Lung microvascular endothelial cell (primary cell): Measurements from ENCODE around the gene SPTBN1. TPM values are rescaled to one million over a fixed set of nuclear protein-coding genes. Genes with fewer than 3 reads are reported as not detected.
A peak's percentile ranks its signal among the peaks of the same experiment; 100 is the strongest.

Source experiments
- DNase-seq, 2 donors: peaks; one replicate each; pipeline versions ENCODE4 v3.0.0 to v3.0.0-alpha.2; 2010; ENCODE audit warnings: low read depth in 2 of 2
- total RNA-seq: library from RNA; depleted of rRNA; stranded (reverse); fragments of >200 nt; gene quantifications from 2 replicates; pipeline ENCODE4 v1.2.1, GENCODE V29; 2014

SPTBN1 gene
- total RNA-seq, 1 donor from 2014 or later, result 652 TPM

GRCh38 chr2:54649191-54649590, 193.1 kb downstream of the SPTBN1 start:
- DNase-seq, result no peak

GRCh38 chr2:54649633-54650032, 193.5 kb downstream of the SPTBN1 start:
- DNase-seq, result no peak

- no peak for DNase-seq
Observed at GRCh38 chr2:54650612-54651011, 194.5 kb downstream of the SPTBN1 start.

DNA sequence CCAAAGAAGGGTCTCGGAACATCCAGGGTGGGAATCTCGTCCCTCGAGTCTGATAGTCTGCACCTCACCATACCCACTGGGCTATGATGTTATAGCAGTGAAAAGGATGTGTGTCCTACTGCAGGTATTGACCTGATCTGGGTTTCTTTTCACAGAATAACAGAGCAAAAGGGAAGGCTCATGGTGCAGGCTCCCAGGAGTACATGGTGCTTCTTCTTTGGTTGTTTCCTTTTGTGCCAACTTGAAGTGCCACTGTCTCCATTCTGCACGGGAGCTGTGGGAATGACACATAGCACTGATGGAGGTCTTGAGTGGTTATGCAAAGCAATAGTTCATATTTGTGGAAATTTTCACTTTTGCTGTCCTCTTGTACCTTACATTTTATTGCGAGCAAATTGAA, 195.2 kb downstream of the SPTBN1 start:
- no peak for DNase-seq

- peak in 1 of 2 donors; percentile 46 for DNase-seq
Observed at GRCh38 chr2:54652540-54652939, 196.4 kb downstream of the SPTBN1 start.

DNA sequence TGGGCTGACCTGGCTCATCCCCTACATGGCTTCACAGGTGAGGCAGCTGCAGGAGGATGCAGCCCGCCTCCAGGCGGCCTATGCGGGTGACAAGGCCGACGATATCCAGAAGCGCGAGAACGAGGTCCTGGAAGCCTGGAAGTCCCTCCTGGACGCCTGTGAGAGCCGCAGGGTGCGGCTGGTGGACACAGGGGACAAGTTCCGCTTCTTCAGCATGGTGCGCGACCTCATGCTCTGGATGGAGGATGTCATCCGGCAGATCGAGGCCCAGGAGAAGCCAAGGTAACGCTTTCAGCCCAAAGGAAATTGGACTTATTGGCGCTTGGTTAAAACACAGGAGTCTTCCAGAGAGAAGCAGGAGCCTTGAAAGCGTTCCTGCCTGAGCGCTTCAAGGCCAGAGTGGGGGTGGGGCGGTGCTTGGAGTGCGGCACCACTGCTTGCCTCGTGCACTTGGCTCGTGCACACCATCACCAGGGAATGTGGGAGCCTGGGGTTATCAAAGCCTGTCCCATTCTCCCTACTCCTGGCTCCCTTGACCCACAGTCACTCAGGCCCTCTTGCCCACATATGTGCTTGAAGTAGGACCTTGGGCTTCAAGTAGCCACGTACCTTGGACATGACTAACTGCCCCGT, 197.6 kb downstream of the SPTBN1 start:
- DNase-seq, result no peak

GRCh38 chr2:54655046-54655809, 199.1 kb downstream of the SPTBN1 start:
- no peak for DNase-seq

- DNase-seq, result no peak
Observed at GRCh38 chr2:54656863-54657262, 200.7 kb downstream of the SPTBN1 start.

DNA sequence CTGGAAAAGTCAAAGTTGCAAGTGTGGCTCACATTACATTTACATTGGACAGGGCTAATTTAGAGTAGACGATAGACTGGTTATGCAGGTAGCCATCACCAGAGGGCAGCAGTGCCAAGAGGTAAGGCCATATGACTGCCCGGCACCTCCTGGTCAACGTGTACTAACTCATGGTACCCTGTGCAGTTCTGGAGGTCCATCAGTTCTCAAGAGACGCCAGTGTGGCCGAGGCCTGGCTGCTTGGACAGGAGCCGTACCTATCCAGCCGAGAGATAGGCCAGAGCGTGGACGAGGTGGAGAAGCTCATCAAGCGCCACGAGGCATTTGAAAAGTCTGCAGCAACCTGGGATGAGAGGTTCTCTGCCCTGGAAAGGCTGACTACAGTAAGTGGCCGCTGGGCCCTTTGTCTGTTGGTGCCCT, 201.5 kb downstream of the SPTBN1 start:
- peak; percentile 59 to 76 for DNase-seq

DNA sequence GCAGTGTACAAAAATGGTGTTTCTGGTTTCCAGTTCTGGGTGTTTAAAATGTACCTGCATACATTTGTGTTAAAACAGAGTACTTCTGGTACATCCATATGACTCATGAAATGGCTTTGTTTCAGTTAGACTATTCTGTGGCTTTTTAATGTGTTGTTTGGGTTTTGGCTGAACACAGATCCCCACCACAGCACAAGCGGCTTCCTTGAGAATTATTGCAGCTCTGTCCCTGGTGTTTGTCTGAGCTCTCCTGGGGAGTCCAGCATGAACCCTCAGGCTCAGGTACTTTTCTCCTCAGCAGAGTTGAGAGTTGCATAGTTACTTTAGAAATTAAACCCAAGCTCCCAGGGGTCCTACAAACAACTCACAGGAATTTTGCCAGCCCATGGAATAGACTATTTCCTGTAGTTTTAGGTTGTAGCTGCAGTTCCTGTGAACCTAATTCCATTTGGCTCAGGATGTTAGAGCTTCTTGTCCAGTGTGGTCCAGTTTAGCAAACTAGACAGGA, 202.5 kb downstream of the SPTBN1 start:
- peak in 1 of 2 donors; percentile 38 for DNase-seq

DNA sequence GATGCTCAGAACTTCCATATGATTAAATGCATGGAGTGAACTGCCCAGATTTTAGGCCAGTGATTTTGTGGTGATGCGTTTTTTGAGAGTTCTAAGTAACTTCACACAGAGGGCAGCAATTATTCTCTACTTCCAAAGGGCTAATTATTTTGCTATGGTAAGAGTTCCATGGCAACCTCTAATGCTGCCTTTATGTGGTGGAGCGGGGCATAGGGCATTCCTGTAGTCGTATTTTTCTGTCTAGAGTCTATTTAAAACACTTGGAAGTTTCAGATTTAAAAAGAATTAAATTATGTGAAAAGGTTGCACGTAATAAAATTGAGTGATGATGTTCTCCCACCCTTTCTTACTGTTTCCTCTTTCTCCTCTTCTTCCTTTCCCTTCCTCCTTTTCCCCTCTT, 203.4 kb downstream of the SPTBN1 start:
- DNase-seq, result no peak

DNA sequence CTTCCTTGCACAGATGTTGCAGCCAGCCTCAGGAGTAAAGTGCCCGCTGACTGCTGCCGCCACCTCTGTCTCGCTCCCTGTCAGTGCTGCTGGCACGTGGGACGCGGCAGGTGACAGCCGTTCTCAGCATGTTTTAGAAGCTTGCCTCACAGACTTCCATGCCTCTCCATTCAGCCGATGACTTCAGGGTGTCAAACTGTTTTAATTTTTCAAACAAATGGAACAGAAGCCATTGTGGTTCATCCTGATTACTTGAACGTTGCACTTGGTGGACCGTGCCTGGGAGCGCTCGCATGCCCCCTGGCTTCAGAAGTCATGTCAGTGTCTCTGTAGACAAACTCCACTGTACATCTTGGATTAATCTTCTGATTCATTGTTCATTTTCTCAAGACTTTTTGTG, 204.6 kb downstream of the SPTBN1 start:
- no peak for DNase-seq

DNA sequence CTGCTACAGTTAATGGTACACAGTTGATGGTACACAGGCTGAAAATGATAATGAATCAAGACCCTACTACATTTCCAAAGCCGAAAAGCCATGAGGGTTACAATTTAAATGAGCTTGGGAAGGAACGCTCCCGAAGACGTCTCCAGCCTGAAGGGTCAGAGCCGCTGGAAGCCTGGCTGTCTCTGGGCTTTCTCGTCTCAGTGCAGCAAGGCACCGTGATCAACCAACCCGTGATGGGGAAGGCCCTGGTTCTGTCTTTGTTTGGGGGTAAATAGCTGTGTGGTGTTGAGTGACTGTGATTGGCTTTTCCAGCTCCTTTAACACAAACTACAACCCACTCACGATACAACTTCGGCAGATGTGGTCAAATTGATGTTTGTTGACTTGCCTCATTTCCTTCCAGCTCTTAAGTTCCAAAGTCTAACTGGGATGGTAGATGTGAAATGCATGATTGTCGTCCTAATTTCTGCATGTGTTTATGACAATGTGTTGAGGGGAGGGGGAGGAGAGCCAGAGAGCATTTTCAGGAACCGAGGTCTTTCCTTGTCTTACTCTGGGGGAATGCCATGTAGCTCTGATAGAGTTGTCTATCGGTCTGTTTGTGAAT, 207.4 kb downstream of the SPTBN1 start:
- DNase-seq, result no peak

DNA sequence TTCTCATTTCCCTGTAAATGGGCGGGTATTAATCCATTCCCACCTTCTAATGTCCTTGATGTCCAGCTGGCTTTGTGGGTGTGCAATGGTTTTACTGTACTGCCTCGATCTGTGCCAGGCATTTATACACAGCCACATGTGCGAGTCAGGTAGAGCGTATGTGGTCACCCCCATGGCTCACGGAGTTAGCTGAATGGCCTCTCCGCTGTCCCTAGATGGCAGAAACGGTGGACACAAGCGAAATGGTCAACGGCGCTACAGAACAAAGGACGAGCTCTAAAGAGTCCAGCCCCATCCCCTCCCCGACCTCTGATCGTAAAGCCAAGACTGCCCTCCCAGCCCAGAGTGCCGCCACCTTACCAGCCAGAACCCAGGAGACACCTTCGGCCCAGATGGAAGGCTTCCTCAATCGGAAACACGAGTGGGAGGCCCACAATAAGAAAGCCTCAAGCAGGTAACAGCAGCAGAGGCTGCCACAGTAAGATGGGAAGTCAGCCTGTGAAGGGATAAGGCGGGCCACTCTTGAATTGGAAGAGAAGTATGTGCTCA, 208.2 kb downstream of the SPTBN1 start:
- DNase-seq, result no peak

- peak; percentile 72 to 88 for DNase-seq
Observed at GRCh38 chr2:54665436-54665856, 209.3 kb downstream of the SPTBN1 start.

- peak; percentile 54 to 60 for DNase-seq
Observed at GRCh38 chr2:54666131-54666633, 210.1 kb downstream of the SPTBN1 start.

DNA sequence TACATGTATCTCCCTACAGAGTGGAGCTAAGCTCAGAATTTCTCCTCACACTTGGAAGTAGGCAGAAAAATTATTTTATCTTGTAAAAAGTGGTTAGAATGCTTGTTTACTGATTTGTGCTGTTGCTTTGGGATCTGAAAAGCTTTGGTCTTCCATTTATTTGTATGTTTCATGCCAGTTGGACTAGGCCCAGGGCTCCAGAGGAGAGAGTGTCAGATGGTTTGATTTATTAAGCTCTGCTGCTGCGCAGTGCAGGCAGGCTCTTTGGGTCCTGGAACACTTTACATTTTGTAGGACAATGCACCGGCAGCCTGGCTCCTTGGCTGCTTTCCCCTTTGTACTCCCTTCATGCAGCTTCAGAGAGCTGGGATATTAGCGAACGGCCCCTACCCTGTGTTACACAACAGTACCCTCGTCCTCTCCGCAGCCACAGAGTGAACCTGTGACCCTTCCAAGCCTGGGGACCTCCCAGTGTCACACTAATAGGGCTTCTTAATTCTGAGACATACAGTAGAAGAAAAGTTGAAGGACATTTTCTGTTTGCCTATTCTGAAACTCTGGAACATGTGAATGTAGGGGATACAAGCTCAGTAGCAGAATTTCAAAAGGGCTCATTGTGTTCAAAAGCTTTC, 210.6 kb downstream of the SPTBN1 start:
- DNase-seq, result peak; percentile 59 to 66

DNA sequence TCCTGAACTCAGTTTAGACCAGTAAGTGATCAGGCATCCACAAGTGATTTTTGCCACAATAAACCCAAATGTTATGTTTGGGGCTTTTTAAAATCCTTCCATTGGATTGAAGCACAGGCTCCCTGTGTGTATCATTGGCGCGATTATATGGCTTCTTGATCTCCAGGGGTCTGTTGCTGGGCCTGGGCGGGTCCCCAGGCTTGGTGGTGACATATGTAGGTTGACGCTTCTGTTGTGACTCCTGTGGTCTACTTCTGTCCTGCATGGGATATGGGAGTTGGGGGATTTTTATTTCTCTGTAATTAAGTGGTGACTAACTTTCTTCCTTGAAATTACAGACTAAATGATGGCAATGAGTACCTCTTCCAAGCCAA, 211.1 kb downstream of the SPTBN1 start:
- DNase-seq, result no peak

DNA sequence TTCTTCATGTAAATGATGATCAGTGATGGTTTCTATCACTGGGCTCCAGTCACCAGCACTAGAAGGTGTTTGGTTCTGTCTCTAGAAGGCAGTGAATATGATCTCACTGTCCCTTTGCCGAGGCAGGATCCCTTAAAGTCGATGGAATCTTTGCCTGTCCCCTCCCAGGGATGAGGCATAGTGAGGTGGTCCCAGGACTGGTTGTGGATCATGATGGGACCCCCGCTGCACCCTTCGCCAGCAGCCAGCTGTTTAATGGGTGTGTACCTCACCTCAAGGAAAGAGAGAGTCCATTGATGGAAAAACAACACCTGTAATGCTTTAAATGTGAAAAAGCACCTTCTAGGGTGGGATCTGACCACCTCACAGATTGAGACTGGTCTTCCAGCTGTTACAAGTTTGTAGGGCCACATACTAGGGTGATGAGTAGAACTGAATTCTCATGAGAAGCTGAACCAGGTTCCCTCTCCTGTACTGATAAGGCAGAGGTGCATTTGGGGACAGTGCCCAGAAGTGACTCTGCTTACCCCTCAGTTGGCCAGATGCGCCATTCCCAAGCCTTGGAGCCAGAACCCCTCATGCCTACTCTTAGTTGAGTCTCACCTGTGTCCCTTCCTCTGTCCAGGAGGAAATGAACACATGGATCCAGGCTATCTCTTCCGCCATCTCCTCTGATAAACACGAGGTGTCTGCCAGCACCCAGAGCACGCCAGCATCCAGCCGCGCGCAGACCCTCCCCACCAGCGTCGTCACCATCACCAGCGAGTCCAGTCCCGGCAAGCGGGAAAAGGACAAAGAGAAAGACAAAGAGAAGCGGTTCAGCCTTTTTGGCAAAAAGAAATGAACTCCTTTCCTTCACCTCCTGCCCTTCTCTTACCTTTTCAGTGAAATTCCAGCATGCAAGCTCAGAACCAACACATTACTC, 211.9 kb downstream of the SPTBN1 start:
- no peak for DNase-seq

DNA sequence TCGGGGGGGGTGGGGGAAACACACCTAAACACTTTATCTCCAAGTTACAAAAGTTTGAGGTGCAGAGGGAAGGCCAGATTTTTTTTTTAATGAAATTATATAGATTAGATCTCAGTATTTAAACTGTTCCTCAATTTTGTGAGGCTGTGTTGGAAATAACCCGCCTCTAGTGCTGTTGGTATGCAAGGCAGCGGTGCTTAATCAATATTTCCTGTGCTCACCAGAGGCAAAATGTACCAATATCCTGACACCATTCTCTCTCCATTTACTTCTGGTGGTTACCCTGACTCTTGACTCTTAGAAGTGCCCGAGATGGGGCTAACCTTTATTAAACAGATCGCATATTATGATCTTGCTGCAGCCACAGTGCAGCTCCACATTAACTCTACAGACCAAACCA, 212.6 kb downstream of the SPTBN1 start:
- DNase-seq, result no peak
